Common myeloid progenitor, CD34-positive (primary cell): ENCODE data around the gene GPRC5B.

Experiments used
- CTCF ChIA-PET: fragments of 350-600 bp; sonication (Branson Sonifier 250); formaldehyde crosslinking; loops from one replicate; lab custom pipeline; 2021; ENCODE audit warnings: antibody characterized with exemption; lab: Charles Lee
- POLR2A ChIA-PET: fragments of 350-600 bp; sonication (Branson Sonifier 250); formaldehyde crosslinking; loops from one replicate; lab custom pipeline; 2021; ENCODE audit warnings: antibody characterized with exemption; lab: Charles Lee
- DNase-seq, 3 donors: peaks; one replicate each; pipeline versions ENCODE4 v3.0.0 to v3.0.0-alpha.2; 2013
- H3K27ac ChIP-seq, 2 experiments: 1 replicate in 1 of 2; 2 replicates in 1 of 2; pipeline ENCODE4 v1.7.0; 2013; ENCODE audit warnings: inconsistent platforms in 2 of 2, low read length in 2 of 2, mild to moderate bottlenecking in 2 of 2, low read depth in 1 of 2, moderate library complexity in 1 of 2; ENCODE audit not compliant: severe bottlenecking in 2 of 2, insufficient read depth in 1 of 2, poor library complexity in 1 of 2
- H3K27me3 ChIP-seq, 5 experiments: replicated peaks in 2 of 5; 1 replicate in 3 of 5; 2 replicates in 2 of 5; pipeline versions ENCODE4 v1.6.1 to v1.7.0; 2013; ENCODE audit warnings: low read length in 4 of 5, mild to moderate bottlenecking in 2 of 5, moderate library complexity in 2 of 5, inconsistent platforms in 1 of 5; ENCODE audit not compliant: insufficient read depth in 5 of 5, control insufficient read depth in 4 of 5
- H3K36me3 ChIP-seq, 4 experiments: 1 replicate in 2 of 4; 2 replicates in 2 of 4; pipeline versions ENCODE4 v1.6.1 to v1.7.0; 2013; ENCODE audit warnings: low read length in 3 of 4, control low read depth in 1 of 4, mild to moderate bottlenecking in 1 of 4; ENCODE audit not compliant: control insufficient read depth in 4 of 4, insufficient read depth in 4 of 4
- H3K4me1 ChIP-seq, 4 experiments: 1 replicate in 3 of 4; 2 replicates in 1 of 4; pipeline versions ENCODE4 v1.6.1 to v1.7.1; 2013; ENCODE audit warnings: low read length in 3 of 4, mild to moderate bottlenecking in 3 of 4, control low read depth in 1 of 4, inconsistent platforms in 1 of 4, moderate library complexity in 1 of 4; ENCODE audit not compliant: control insufficient read depth in 4 of 4, insufficient read depth in 4 of 4; ENCODE audit errors: control extremely low read depth in 1 of 4
- H3K4me3 ChIP-seq, 7 experiments: 1 replicate in 4 of 7; 2 replicates in 3 of 7; pipeline versions ENCODE4 v1.5.1 to v1.7.0; 2013; ENCODE audit warnings: mild to moderate bottlenecking in 7 of 7, low read length in 6 of 7, moderate library complexity in 6 of 7, inconsistent platforms in 2 of 7, low read depth in 2 of 7, control low read depth in 1 of 7; ENCODE audit not compliant: insufficient read depth in 4 of 7, control insufficient read depth in 1 of 7; ENCODE audit errors: extremely low read depth in 1 of 7
- H3K9me3 ChIP-seq, 5 experiments: 1 replicate in 4 of 5; 2 replicates in 1 of 5; pipeline versions ENCODE4 v1.6.1 to v1.7.1; 2013; ENCODE audit warnings: low read length in 4 of 5, mild to moderate bottlenecking in 2 of 5, inconsistent platforms in 1 of 5, low read depth in 1 of 5, moderate library complexity in 1 of 5; ENCODE audit not compliant: control insufficient read depth in 4 of 5, insufficient read depth in 2 of 5; ENCODE audit errors: control extremely low read depth in 1 of 5
- WGBS: methylation state at CpG from one replicate; pipeline ENCODE4 v1.1.5; 2013; ENCODE audit not compliant: insufficient coverage; 5-methylcytosine and 5-hydroxymethylcytosine counted together

Gene GPRC5B

DNA sequence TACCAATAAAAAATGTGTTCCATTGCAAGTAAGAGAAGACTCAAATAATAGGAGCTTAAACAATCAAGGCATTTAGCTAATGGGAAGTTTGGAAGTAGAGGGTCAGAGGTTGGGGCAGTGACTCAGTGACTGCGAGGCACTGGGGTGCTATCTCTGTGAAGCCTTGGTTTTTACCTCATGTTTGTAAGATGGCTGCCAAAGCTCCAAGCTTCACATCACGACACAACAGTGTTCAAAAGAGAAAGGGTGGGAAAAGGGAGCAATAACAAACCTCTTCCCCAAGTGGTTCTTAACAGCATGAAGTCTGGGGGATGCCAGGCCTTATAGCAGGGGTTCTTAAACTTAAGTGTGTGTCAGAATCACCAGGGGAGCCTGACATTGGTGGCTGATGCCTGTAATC, 26.6 kb upstream of the GPRC5B start:
- Histone ChIP-seq H3K4me1 (peaks cover 0 to 3% (median 0%) of the 10 kb centered on the region in 4 experiments), H3K9me3 (no peaks in the 10 kb centered on the region), H3K27ac (no peak overlapping the region), H3K4me3 (no peak overlapping the region), H3K36me3 (no peaks in the 10 kb centered on the region), H3K27me3 (peaks cover 0 to 2% (median 0%) of the 10 kb centered on the region in 5 experiments)
- no peak for DNase-seq
- POLR2A ChIA-PET = no interaction called here
- CTCF ChIA-PET = no interaction called here
- WGBS = 88% methylated on average over 1 of the region's 2 CpGs

DNA sequence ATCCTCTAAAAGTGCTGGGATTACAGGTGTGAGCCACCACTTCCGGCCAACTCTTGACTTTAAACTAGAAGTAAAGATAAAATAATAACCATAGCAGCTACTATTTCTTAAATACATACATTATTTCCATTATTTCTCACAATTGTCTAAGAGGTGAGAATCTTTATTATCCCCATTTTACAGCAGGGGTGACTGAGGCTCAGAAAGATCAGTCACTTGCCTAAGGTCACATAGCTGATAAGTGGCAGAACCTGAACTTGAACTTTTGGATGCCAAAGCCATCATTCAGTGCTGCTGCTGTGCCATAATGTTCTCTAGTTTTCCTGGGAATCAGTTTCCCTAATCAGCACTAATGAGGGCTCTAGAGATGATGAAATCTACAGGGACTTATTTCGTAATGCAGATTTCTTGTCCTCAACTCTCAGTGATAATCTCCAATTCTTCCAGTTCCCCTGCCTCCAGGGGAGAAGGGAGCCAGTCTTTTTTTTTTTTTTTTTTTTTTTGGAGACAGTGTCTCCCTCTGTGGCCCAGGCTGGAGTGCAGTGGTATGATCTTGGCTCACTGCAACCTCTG, 25.2 kb upstream of the GPRC5B start:
- POLR2A ChIA-PET = no interaction called here
- Histone ChIP-seq H3K9me3 (no peaks in the 10 kb centered on the region), H3K36me3 (no peaks in the 10 kb centered on the region), H3K27me3 (peaks cover 0 to 3% (median 0%) of the 10 kb centered on the region in 5 experiments), H3K4me3 (no peak overlapping the region), H3K27ac (no peak overlapping the region), H3K4me1 (peaks cover 0 to 3% (median 0%) of the 10 kb centered on the region in 4 experiments)
- WGBS = no CpG with 5 or more reads among the region's 2 CpGs
- DNase-seq = no peak
- CTCF ChIA-PET = interaction anchor here (3.4 to 4.5 kb wide), 3 partner anchors 11 to 475 kb away, joined by 15 to 51 read pairs (median 38); no protein-coding TSS in a partner anchor

DNA sequence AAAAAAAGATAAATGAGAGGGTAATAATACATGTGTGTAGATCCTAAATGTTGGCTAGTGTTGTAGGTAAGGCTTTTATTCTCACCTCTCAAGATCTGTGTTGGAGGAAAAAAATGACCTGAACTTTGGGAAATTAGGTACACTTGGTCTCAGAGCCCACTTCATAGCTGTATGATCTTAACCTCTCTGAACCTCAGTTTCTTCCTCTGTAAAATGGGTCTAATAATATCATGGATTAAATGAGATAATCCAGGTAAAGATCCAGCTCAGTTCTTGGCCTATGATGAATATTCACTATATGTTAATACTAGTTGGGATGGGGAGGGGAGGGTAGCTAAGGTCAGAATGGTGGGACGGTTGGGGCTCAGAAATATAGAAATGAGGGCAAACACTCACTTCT, 24.3 kb upstream of the GPRC5B start:
- DNase-seq = no peak
- Histone ChIP-seq H3K9me3 (no peaks in the 10 kb centered on the region), H3K4me3 (no peak overlapping the region), H3K27ac (no peak overlapping the region), H3K4me1 (peaks cover 0 to 3% (median 0%) of the 10 kb centered on the region in 4 experiments), H3K36me3 (no peaks in the 10 kb centered on the region), H3K27me3 (peaks cover 0 to 3% (median 0%) of the 10 kb centered on the region in 5 experiments)
- CTCF ChIA-PET = interaction anchor here (3.4 to 4.5 kb wide), 3 partner anchors 10 to 476 kb away, joined by 15 to 51 read pairs (median 38); no protein-coding TSS in a partner anchor
- 60% methylated on average over 1 of the region's 1 CpG for WGBS
- POLR2A ChIA-PET = interaction anchor here (1.0 kb wide), 1 partner anchor 10 kb away, joined by 4 read pairs; no protein-coding TSS in a partner anchor

DNA sequence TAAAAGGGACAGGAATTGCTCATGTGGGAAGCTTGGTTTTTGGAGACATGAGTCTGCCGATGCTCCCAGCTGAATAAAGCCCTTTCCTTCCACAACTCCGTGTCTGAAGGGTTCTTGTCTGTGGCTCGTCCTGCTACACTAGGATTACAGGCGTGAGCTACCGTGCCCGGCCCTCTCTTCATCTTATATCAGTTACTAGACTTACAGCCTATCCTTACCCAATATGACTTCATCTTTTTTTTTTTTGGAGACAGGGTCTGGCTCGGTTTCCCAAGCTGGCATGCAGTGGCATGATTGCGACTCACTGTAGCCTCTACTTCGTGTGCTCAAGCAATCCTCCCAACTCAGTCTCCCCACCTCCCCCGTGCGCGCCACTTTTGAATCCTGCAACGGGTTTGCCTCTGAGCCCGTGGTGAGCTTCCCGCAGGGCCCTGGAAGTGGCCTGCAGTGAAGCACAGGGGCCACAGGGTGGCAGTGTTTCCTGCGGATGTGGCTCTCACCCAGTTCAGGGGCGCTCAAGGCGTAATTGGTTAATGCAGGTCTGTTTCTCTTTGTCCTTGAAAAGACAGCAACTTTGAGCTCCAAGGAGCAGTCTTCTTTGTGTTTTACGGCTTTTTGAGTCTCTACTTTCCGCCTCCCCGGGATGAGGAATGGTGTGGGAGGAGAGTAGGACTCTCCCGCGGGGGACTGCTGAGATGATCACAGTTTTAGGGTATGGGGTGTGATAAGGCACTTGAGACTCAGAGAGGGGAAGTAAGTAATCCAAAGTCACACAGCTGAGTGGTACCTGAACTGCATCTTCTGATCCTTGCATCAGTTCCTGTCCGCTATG, 22.7 kb upstream of the GPRC5B start:
- POLR2A ChIA-PET = no interaction called here
- CTCF ChIA-PET = interaction anchor here (0.7 to 4.5 kb wide), 14 partner anchors 9 to 477 kb away, joined by 3 to 51 read pairs (median 3); no protein-coding TSS in a partner anchor
- peaks cover 0 to 3% (median 0%) of the 10 kb centered on the region in 4 experiments for H3K4me1 ChIP-seq
- H3K36me3 ChIP-seq = no peaks in the 10 kb centered on the region
- H3K27ac ChIP-seq = no peak overlapping the region
- H3K4me3 ChIP-seq = no peak overlapping the region
- peaks cover 0 to 3% (median 0%) of the 10 kb centered on the region in 5 experiments for H3K27me3 ChIP-seq
- H3K9me3 ChIP-seq = no peaks in the 10 kb centered on the region
- DNase-seq = peak; percentile 66 to 86 (median 82)
- WGBS = 28% methylated on average over 22 of the region's 24 CpGs

DNA sequence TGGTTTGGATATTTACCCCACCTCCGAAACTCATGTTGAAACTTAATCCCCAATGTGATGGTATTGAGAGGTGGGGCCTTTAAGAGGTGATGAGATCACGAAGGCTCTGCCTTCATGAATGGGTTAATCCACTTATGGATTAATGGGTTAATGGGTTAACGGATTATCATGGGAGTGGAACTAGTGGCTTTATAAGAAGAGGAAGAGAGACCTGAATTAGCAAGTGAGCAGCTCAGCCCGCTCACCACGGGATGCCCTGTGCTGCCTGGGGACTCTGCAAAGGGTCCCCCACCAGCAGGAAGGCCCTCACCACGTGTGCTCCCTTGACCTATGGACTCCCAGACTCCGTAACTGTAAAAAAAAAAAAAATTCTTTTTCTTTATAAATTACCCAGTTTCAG, 16.5 kb upstream of the GPRC5B start:
- ChIA-PET CTCF (interaction anchor here (1.0 to 2.0 kb wide), 3 partner anchors 14 to 484 kb away, joined by 3 to 7 read pairs (median 4); no protein-coding TSS in a partner anchor), POLR2A (no interaction called here)
- no peaks in the 10 kb centered on the region for H3K36me3 ChIP-seq
- peaks cover 0 to 7% (median 2%) of the 10 kb centered on the region in 5 experiments for H3K27me3 ChIP-seq
- no peak overlapping the region for H3K27ac ChIP-seq
- H3K9me3 ChIP-seq = no peaks in the 10 kb centered on the region
- H3K4me3 ChIP-seq = no peak overlapping the region
- H3K4me1 ChIP-seq = peaks cover 0 to 2% (median 0%) of the 10 kb centered on the region in 4 experiments
- 93% methylated on average over 3 of the region's 7 CpGs for whole genome bisulfite sequencing
- DNase-seq = no peak

DNA sequence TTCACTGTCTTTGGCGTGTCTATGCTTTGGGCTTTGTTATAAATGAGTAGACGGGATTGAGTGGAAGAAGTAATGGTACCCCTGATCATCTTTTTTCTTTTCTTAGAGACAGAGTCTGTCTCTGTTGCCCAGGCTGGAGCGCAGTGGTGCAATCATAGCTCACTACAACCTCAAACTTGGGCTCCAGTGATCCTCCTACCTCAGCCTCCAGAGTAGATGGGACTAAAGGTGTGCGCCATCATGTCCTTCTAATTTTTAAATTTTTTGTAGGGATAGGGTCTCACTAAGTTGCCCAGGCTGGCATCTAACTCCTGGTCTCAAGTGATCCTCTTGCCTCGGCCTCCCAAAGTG, 14.9 kb upstream of the GPRC5B start:
- POLR2A ChIA-PET = no interaction called here
- 100% methylated on average over 2 of the region's 5 CpGs for WGBS
- no peak overlapping the region for H3K4me3 ChIP-seq

More for the DNA sequence above, 14.9 kb upstream of the GPRC5B start:
- peaks cover 0 to 6% (median 2%) of the 10 kb centered on the region in 5 experiments for H3K27me3 ChIP-seq
- no peak for DNase-seq
- H3K36me3 ChIP-seq = no peaks in the 10 kb centered on the region
- no peaks in the 10 kb centered on the region for H3K9me3 ChIP-seq
- CTCF ChIA-PET = interaction anchor here (0.6 to 1.9 kb wide), 5 partner anchors 9 to 485 kb away, joined by 3 to 15 read pairs (median 5); no protein-coding TSS in a partner anchor
- H3K4me1 ChIP-seq = peaks cover 0 to 2% (median 0%) of the 10 kb centered on the region in 4 experiments
- H3K27ac ChIP-seq = no peak overlapping the region
